Bronchus fibroblast of lung (primary cell): ENCODE results near the gene FGF12. TPM values are rescaled to one million over a fixed set of nuclear protein-coding genes. Genes with fewer than 3 reads are reported as not detected.

ENCODE experiments used
- total RNA-seq: library from RNA; depleted of rRNA; stranded (reverse); fragments of >200 nt; gene quantifications from 2 replicates; pipeline ENCODE4 v1.2.3, GENCODE V29; 2015

The FGF12 gene
- total RNA-seq = 0.15 TPM in 1 of 2 replicates, not detected in the other

DNA sequence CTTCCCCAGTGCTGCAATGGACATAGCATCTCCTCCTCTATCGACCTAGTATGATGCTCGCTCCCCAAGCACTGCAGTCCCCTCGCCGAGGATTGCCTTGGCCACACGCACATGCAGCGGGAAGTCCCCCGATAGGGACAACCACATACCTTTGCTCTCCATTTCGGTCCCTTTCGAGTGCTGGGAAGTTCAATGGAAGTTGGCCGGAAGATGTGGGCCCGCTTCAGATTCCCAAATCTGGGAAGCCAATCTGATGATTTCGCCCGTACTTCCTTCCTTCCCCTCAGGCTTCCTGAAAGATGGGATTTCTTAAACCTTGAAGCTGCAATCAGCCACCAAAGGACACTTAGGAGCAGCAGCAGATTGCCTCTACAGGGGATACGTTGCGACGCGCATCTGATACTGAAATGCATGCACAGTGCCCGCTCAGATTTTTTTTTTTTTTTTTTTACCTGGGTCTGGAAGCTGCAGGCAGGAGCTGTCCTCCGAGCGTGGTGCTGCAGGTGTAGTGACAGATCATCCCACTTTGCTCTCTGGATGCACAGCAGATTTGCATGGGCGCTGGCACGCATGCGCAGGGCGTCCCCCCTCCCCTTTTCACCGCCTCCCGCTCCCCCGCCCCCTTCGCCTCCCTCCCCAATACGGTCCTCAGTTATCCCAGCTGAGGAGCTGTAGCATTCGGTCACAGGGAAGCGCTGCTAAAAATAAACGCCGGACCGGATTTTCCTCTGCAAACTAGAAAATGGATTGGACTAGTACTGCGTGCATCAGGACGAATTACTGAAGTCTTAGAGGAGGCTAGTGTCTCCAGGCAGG lies at the start of gene FGF12:
FGF12 (minus strand) TSS at position 510 of the 816 bp plus-strand sequence.

Other genes with a start within 250 kb of the FGF12 start
- gene MB21D2, start 190.3 kb upstream of the FGF12 start, total RNA-seq = 10.3 and 11.6 TPM in 2 replicates